ENCODE data around the gene HTRA3. TPM values are rescaled to one million over a fixed set of nuclear protein-coding genes. Genes with fewer than 3 reads are reported as not detected.

HTRA3 gene
- total and polyA plus RNA-seq, 2 of the 8 experiments (the other 6 are each of a cell fraction or from before 2014, with no cell fraction given), result 3.2 to 5.8 TPM

DNA sequence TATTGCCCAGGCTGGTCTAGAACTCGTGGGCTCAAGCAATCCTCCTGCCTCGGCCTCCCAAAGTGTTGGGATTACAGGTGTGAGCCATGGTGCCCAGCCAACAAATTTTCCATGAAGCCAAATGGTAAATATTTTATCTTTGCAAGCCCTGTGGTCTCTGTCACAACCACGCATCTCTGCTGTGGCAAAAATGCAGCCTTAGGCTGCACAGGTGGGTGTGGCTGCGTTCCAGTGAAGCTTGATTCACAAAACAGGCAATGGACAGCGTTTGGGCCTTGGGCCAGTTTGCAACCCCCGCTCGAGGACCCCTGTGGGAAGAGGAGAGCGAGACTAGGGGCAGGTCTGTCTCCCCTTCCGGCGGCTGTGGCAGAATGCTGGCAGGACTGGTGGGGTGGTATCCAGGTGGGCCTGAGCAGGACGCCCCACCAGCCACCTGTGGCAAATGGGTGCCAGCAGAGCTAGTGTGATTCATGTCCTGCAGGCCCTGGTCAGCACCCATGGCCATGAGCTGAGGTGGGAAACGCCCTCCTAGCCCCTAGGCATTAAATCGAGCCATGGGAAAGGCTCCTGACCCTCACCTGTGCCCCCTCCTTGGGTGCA lies 19.7 kb downstream of the HTRA3 start (continued):
- TF ChIP-seq CHD7 (IDR thresholded peaks at IDR 0.05; ENCODE audit: insufficient replicate concordance, low read length) (no peak), POU5F1 (IDR thresholded peaks at IDR 0.05; ENCODE audit: low read depth, low read length) (no peak), KDM4A (IDR thresholded peaks at IDR 0.05; ENCODE audit: low read depth, low read length, severe bottlenecking) (no peak), SP1 (IDR thresholded peaks at IDR 0.05; ENCODE audit: low read depth, low read length) (no peak), JUN (IDR thresholded peaks at IDR 0.05; ENCODE audit: low read depth, low read length) (no peak), SUZ12 (IDR thresholded peaks at IDR 0.05; ENCODE audit: low read length) (no peak), SAP30 (IDR thresholded peaks at IDR 0.05; ENCODE audit: insufficient read depth, insufficient replicate concordance, low read length) (no peak)
- TF ChIP-seq, protein P1, sequence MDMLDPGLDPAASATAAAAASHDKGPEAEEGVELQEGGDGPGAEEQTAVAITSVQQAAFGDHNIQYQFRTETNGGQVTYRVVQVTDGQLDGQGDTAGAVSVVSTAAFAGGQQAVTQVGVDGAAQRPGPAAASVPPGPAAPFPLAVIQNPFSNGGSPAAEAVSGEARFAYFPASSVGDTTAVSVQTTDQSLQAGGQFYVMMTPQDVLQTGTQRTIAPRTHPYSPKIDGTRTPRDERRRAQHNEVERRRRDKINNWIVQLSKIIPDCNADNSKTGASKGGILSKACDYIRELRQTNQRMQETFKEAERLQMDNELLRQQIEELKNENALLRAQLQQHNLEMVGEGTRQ (IDR thresholded peaks at IDR 0.05; ENCODE audit: low read length), result no peak

Measured in H1 (cell line).